Endothelial cell of umbilical vein (primary cell): Measurements from ENCODE around the gene DIPK1C. TPM values are rescaled to one million over a fixed set of nuclear protein-coding genes. Genes with fewer than 3 reads are reported as not detected.

Experiments used
- BruUV-seq: library from RNA; stranded (reverse); fragments of 400-500 nt; replicated peaks from 2 replicates; lab custom pipeline; 2021; lab: Mats Ljungman, UMichigan
- CTCF ChIA-PET: fragments of 300-600, 350-600 bp; sonication (Branson Sonifier 250); formaldehyde crosslinking; loops from one replicate; lab custom pipeline; 2021; ENCODE audit warnings: antibody characterized with exemption, inconsistent platforms; lab: Charles Lee
- POLR2A ChIA-PET: fragments of 300-600, 350-600 bp; sonication (Branson Sonifier 250); formaldehyde crosslinking; loops from one replicate; lab custom pipeline; 2021; ENCODE audit warnings: antibody characterized with exemption, inconsistent platforms; lab: Charles Lee
- DNase-seq: peaks from one replicate; pipeline ENCODE4 v3.0.0-alpha.2; 2011; ENCODE audit warnings: low read depth, low spot score
- FAIRE-seq: peaks from 2 replicates; lab custom pipeline; 2011; peaks lifted over from hg19 to GRCh38; lab: Jason Lieb, UNC
- H2AFZ ChIP-seq: 2 replicates; pipeline ENCODE4 v1.6.0; 2012; ENCODE audit warnings: low read depth, low read length, control low read depth, inconsistent platforms
- H3K27ac ChIP-seq: 2 replicates; pipeline ENCODE4 v1.5.1; 2011; ENCODE audit warnings: low read depth, mild to moderate bottlenecking, control low read depth, low read length, moderate library complexity; ENCODE audit not compliant: insufficient read depth
- H3K27me3 ChIP-seq, 2 experiments: 2 replicates each; pipeline versions ENCODE4 v1.6.0 to v1.6.1; 2011; ENCODE audit warnings: low read length in 2 of 2, mixed read lengths in 1 of 2; ENCODE audit not compliant: control insufficient read depth in 2 of 2, insufficient read depth in 2 of 2
- H3K36me3 ChIP-seq, 2 experiments: 2 replicates in 1 of 2; 3 replicates in 1 of 2; pipeline ENCODE4 v1.5.1; 2011; ENCODE audit warnings: low read length in 2 of 2, mild to moderate bottlenecking in 1 of 2, moderate library complexity in 1 of 2; ENCODE audit not compliant: control insufficient read depth in 2 of 2, insufficient read depth in 2 of 2; ENCODE audit errors: extremely low read depth in 1 of 2
- H3K4me1 ChIP-seq: 3 replicates; pipeline ENCODE4 v1.5.1; 2011; ENCODE audit warnings: mild to moderate bottlenecking, low read length; ENCODE audit not compliant: control insufficient read depth, insufficient read depth; ENCODE audit errors: extremely low read depth
- H3K4me2 ChIP-seq: 2 replicates; pipeline ENCODE4 v1.6.1; 2011; ENCODE audit warnings: low read length, control low read depth, mixed read lengths; ENCODE audit not compliant: insufficient read depth
- H3K4me3 ChIP-seq, 3 experiments: fragments of 200-600 bp in 1 of 3; sonication (generic), shearing (Covaris generic) in 1 of 3; replicated peaks in 1 of 3; 2 replicates each; pipeline ENCODE4 v1.5.1; 2011 to 2016; ENCODE audit warnings: control low read depth in 3 of 3, low read length in 3 of 3, mild to moderate bottlenecking in 2 of 3, inconsistent platforms in 1 of 3, low read depth in 1 of 3, moderate library complexity in 1 of 3; ENCODE audit not compliant: insufficient read depth in 1 of 3
- H3K79me2 ChIP-seq: 2 replicates; pipeline ENCODE4 v1.6.0; 2012; ENCODE audit warnings: low read length, inconsistent platforms; ENCODE audit not compliant: control insufficient read depth, insufficient read depth
- H3K9ac ChIP-seq: replicated peaks from 2 replicates; pipeline ENCODE3; 2011; ENCODE audit warnings: low read length, control low read depth; ENCODE audit not compliant: insufficient read depth; ENCODE audit errors: extremely low read depth
- H3K9me1 ChIP-seq: replicated peaks from 3 replicates; pipeline ENCODE4 v1.6.0; 2011; ENCODE audit warnings: mild to moderate bottlenecking, low read length; ENCODE audit not compliant: control insufficient read depth, insufficient read depth; ENCODE audit errors: extremely low read depth
- H3K9me3 ChIP-seq: replicated peaks from 2 replicates; pipeline ENCODE4 v1.5.1; 2012; ENCODE audit warnings: low read length, inconsistent platforms; ENCODE audit not compliant: control insufficient read depth, insufficient read depth
- H4K20me1 ChIP-seq: replicated peaks from 2 replicates; pipeline ENCODE3; 2011; ENCODE audit warnings: mild to moderate bottlenecking, low read length; ENCODE audit not compliant: control insufficient read depth, insufficient read depth; ENCODE audit errors: extremely low read depth
- CTCF ChIP-seq, 2 donors: IDR thresholded peaks; 1 replicate in 1 of 2; 2 replicates in 1 of 2; pipeline ENCODE4 v1.5.1; 2011; ENCODE audit warnings: low read length in 2 of 2, mild to moderate bottlenecking in 2 of 2, moderate library complexity in 2 of 2, control low read depth in 1 of 2, inconsistent platforms in 1 of 2, low read depth in 1 of 2; ENCODE audit not compliant: insufficient read depth in 1 of 2; ENCODE audit errors: extremely low read depth in 1 of 2
- EZH2 ChIP-seq: IDR thresholded peaks from 2 replicates; pipeline ENCODE4 v1.6.1; 2012; ENCODE audit warnings: borderline replicate concordance, low read depth, mild to moderate bottlenecking, moderate library complexity, low read length, inconsistent platforms; ENCODE audit not compliant: severe bottlenecking
- FOS ChIP-seq: IDR thresholded peaks from 2 replicates; pipeline ENCODE4 v1.6.1; 2011; ENCODE audit warnings: mild to moderate bottlenecking, low read length, moderate library complexity, borderline replicate concordance; ENCODE audit not compliant: insufficient read depth
- GATA2 ChIP-seq: IDR thresholded peaks from 2 replicates; pipeline ENCODE4 v1.7.0; 2011; ENCODE audit warnings: low read depth, mild to moderate bottlenecking, moderate library complexity, mixed read lengths, low read length; ENCODE audit not compliant: insufficient read length, insufficient read depth
- JUN ChIP-seq: IDR thresholded peaks from 2 replicates; pipeline ENCODE4 v1.6.1; 2011; ENCODE audit warnings: borderline replicate concordance, low read depth; ENCODE audit not compliant: insufficient read length, insufficient read depth
- MAX ChIP-seq: IDR thresholded peaks from 2 replicates; pipeline ENCODE4 v1.6.1; 2011; ENCODE audit not compliant: insufficient read depth, insufficient read length
- MYC ChIP-seq: IDR thresholded peaks from one replicate; pipeline ENCODE4 v1.6.1; 2011; ENCODE audit warnings: mild to moderate bottlenecking, low read depth, low read length
- POLR2A ChIP-seq: IDR thresholded peaks from 2 replicates; pipeline ENCODE4 v1.6.1; 2012; ENCODE audit warnings: low read depth, mild to moderate bottlenecking, control low read depth, low read length
- POLR2AphosphoS5 ChIP-seq: IDR thresholded peaks from 2 replicates; pipeline ENCODE4 v1.6.1; 2012; ENCODE audit warnings: low read depth, mild to moderate bottlenecking, control low read depth, low read length, moderate library complexity; ENCODE audit not compliant: insufficient read depth
- dilution Hi-C: fragments of 300-500 bp; cut with MboI; formaldehyde crosslinking; loops from one replicate; pipeline ENCODE4 v1.15.0; 2019; ENCODE audit warnings: low sequenced_read_pairs; ENCODE audit not compliant: extremely low pct_ligation_motif_present
- intact Hi-C: fragments of 100-400 bp; cut with micrococcal nuclease; formaldehyde crosslinking; loops from one replicate; pipeline ENCODE4 v1.10.0; 2022
- polyA plus RNA-seq, 4 experiments: library from polyadenylated mRNA; depleted of rRNA in 3 of 4; stranded (reverse) in 3 of 4; unstranded in 1 of 4; fragments of >200 nt; gene quantifications; 2 replicates each; pipeline versions ENCODE4 v1.2.1 to v1.2.3, GENCODE V29; 2011 to 2012; ENCODE audit warnings: missing spikeins in 1 of 4
- total RNA-seq: library from RNA; stranded (reverse); gene quantifications from 2 replicates; pipeline ENCODE4 v1.2.3, GENCODE V29; 2021

The DIPK1C gene
- total and polyA plus RNA-seq, 2 donors (not counting 3 experiments of a cell fraction or from before 2014, with no cell fraction given): not detected

GRCh38 chr18:74463983-74464382 lies 6.9 kb upstream of the DIPK1C start:
- dilution Hi-C loops (no loop called here), intact Hi-C loops (loop anchor here (10.0 kb wide), 1 partner anchor 59 kb away; no protein-coding TSS in a partner anchor)
- no TSS peak for BruUV-seq
- Histone ChIP-seq H2AFZ (no peak overlapping the region), H3K36me3 (no peaks in the 10 kb centered on the region), H3K4me2 (no peak overlapping the region), H3K4me1 (peaks cover 5% of the 10 kb centered on the region), H3K27me3 (peaks cover 5 to 16% of the 10 kb centered on the region in 2 experiments), H3K9me3 (no peaks in the 10 kb centered on the region), H3K4me3 (no peak overlapping the region), H4K20me1 (no peaks in the 10 kb centered on the region), H3K27ac (no peak overlapping the region), H3K79me2 (no peaks in the 10 kb centered on the region), H3K9ac (no peak overlapping the region), H3K9me1 (no peaks in the 10 kb centered on the region)
- POLR2A ChIA-PET: no interaction called here
- DNase-seq (no peak), FAIRE-seq (no peak)
- CTCF ChIA-PET: no interaction called here
- TF ChIP-seq CTCF (IDR thresholded peaks at IDR 0.05; ENCODE audit: extremely low read depth in 1 of 2, insufficient read depth in 1 of 2, low read depth in 1 of 2, low read length in 2 of 2) (no peak), POLR2AphosphoS5 (no peak), FOS (no peak), GATA2 (no peak), JUN (no peak), MAX (no peak), POLR2A (no peak), MYC (no peak), EZH2 (no peak)
